GM12878 (cell line): Measurements from ENCODE around the gene AGRN. TPM values are rescaled to one million over a fixed set of nuclear protein-coding genes. Genes with fewer than 3 reads are reported as not detected.

Source experiments
- ATF3 ChIP-seq: IDR thresholded peaks from 2 replicates; pipeline ENCODE4 v1.6.1; 2011; ENCODE audit warnings: low read depth, mild to moderate bottlenecking, low read length, moderate library complexity, borderline replicate concordance; ENCODE audit errors: extremely low read depth
- CEBPZ ChIP-seq: fragments of 150-350 bp; IDR thresholded peaks from 2 replicates; pipeline ENCODE4 v1.6.1; 2016; ENCODE audit warnings: low read depth, low read length
- MXI1 ChIP-seq: fragments of 150-350 bp; IDR thresholded peaks from 2 replicates; pipeline ENCODE4 v1.6.1; 2011; ENCODE audit warnings: low read depth, mild to moderate bottlenecking, inconsistent platforms, low read length, improper control_type of control experiment
- NFYB ChIP-seq: IDR thresholded peaks from 2 replicates; pipeline ENCODE4 v1.6.1; 2011; ENCODE audit warnings: low read depth, mild to moderate bottlenecking, low read length, improper control_type of control experiment, moderate library complexity; ENCODE audit not compliant: insufficient read depth
- ZNF24 ChIP-seq: fragments of 450-650 bp; IDR thresholded peaks from 2 replicates; pipeline ENCODE4 v1.6.1; 2017; ENCODE audit warnings: antibody characterized with exemption, mild to moderate bottlenecking
- polyA plus RNA-seq, 11 experiments: library from polyadenylated mRNA; depleted of rRNA in 4 of 11; unstranded in 6 of 11; stranded (reverse) in 5 of 11; fragments of >200 nt; fragmentation: Nextera tagmentation in 4 of 11; fragmentation: Illumina TruSeq in 1 of 11; extraction: Ambion mirVana in 4 of 11; extraction: Trizol in 1 of 11; gene quantifications; 1 replicate in 1 of 11; 2 replicates in 10 of 11; pipeline versions ENCODE4 v1.2.1 to v1.2.3, GENCODE V29; 2011 to 2016; ENCODE audit warnings: inconsistent platforms in 2 of 11, missing spikeins in 2 of 11, low read depth in 1 of 11
- total RNA-seq, 4 experiments: library from RNA; depleted of rRNA in 3 of 4; stranded (reverse); fragments of >200 nt in 3 of 4; fragmentation: Illumina TruSeq in 1 of 4; extraction: Trizol in 1 of 4; gene quantifications; 2 replicates each; pipeline versions ENCODE4 v1.2.1 to v1.2.3, GENCODE V29; 2013 to 2021

Gene AGRN
- total and polyA plus RNA-seq, 10 of the 15 experiments (the other 5 are each of a cell fraction or from before 2014, with no cell fraction given), result 0.02 to 41.8 (median 4.1) TPM

DNA sequence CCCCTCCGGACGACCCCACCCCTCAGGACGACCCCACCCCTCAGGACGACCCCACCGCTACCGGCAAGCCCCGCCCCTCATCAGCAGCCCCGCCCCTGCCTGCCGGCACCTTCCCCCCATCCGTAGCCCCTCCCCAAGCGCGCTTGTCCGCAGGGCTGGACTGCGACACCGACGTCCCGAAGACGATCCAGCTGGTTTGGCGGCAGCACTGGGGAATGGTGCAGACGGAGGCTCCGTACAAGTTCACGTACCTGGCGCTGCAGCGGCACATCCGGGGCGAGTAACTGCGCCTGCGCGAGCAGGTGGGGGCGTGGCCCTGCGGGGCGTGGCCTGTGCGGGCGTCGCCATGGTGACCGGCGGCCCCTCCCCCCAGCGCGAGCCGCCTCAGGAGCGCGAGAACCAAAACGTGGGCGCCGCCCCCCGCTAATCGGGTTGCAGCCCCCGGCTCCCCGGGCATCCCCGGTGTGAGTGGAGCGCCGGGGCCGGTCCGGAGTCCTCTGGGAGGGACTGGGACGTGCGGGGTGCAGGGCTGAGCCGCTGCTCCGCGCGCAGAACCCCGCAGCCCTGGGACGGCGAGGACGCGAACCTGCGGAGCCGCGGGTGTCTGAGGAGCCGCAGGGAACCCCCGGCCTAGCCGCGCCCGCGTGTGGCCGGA is 49.3 kb downstream of the AGRN start (continued):
- TF ChIP-seq CEBPZ (no peak), ATF3 (no peak), ZNF24 (no peak), MXI1 (0 out of 2 replicates have a peak, but pooled peaks have one; percentile 12), NFYB (no peak)
